SK-N-SH treated with all-trans-retinoic acid at 6 μM for 48 hours (cell line): ENCODE data around the gene CYP46A1.

ENCODE experiments used
- ATAC-seq: fragments of 200-7000 bp; cut with Tn5 transposase; 3 replicates; pipeline ENCODE4 v1.9.1; 2020; ENCODE audit warnings: mild to moderate bottlenecking, moderate library complexity
- BACH2 ChIP-seq: fragments of 250-450 bp; sonication (Bioruptor Pico); IDR thresholded peaks from 2 replicates; pipeline ENCODE4 v1.9.0; 2021; ENCODE audit warnings: mild to moderate bottlenecking, borderline replicate concordance
- CSDC2 ChIP-seq: fragments of 250-450 bp; sonication (Bioruptor Pico); IDR thresholded peaks from 2 replicates; pipeline ENCODE4 v1.5.0; 2020; ENCODE audit warnings: mild to moderate bottlenecking, moderate library complexity
- ESRRG ChIP-seq: fragments of 250-450 bp; sonication (Bioruptor Pico); IDR thresholded peaks from 2 replicates; pipeline ENCODE4 v1.6.1; 2021; ENCODE audit warnings: mild to moderate bottlenecking
- GLIS3 ChIP-seq: fragments of 250-450 bp; sonication (Bioruptor Pico); IDR thresholded peaks from 2 replicates; pipeline ENCODE4 v1.5.0; 2020; ENCODE audit warnings: mild to moderate bottlenecking, moderate library complexity
- ISL1 ChIP-seq: fragments of 250-450 bp; sonication (Bioruptor Pico); IDR thresholded peaks from 2 replicates; pipeline ENCODE4 v2.1.2; 2022; ENCODE audit warnings: mild to moderate bottlenecking, moderate library complexity
- OSR1 ChIP-seq: fragments of 250-450 bp; sonication (Bioruptor Pico); IDR thresholded peaks from 2 replicates; pipeline ENCODE4 v1.8.0; 2022; ENCODE audit warnings: moderate library complexity, mild to moderate bottlenecking, inconsistent platforms
- PPARA ChIP-seq: fragments of 250-450 bp; sonication (Bioruptor Pico); IDR thresholded peaks from 2 replicates; pipeline ENCODE4 v1.5.0; 2020; ENCODE audit warnings: mild to moderate bottlenecking, borderline replicate concordance
- RARB ChIP-seq: fragments of 250-450 bp; sonication (Bioruptor Pico); IDR thresholded peaks from 2 replicates; pipeline ENCODE4 v1.8.0; 2021; ENCODE audit warnings: mild to moderate bottlenecking, moderate library complexity
- SNAI2 ChIP-seq: fragments of 250-450 bp; sonication (Bioruptor Pico); IDR thresholded peaks from 2 replicates; pipeline ENCODE4 v1.5.0; 2020; ENCODE audit warnings: mild to moderate bottlenecking, moderate library complexity
- TCF4 ChIP-seq: fragments of 250-450 bp; sonication (Bioruptor Pico); IDR thresholded peaks from 2 replicates; pipeline ENCODE4 v1.8.0; 2021; ENCODE audit warnings: mild to moderate bottlenecking, moderate library complexity, borderline replicate concordance
- ZC3H10 ChIP-seq: fragments of 250-450 bp; sonication (Bioruptor Pico); IDR thresholded peaks from 2 replicates; pipeline ENCODE4 v1.5.1; 2021; ENCODE audit warnings: mild to moderate bottlenecking, moderate library complexity
- ZFP3 ChIP-seq: fragments of 250-450 bp; sonication (Bioruptor Pico); IDR thresholded peaks from 2 replicates; pipeline ENCODE4 v1.5.0; 2020; ENCODE audit warnings: mild to moderate bottlenecking, moderate library complexity
- ZFP30 ChIP-seq: fragments of 450-650 bp; formaldehyde crosslinking; IDR thresholded peaks from 2 replicates; pipeline ENCODE4 v1.5.0; 2022; ENCODE audit warnings: mild to moderate bottlenecking, moderate library complexity
- ZNF565 ChIP-seq: fragments of 450-650 bp; formaldehyde crosslinking; conservative IDR thresholded peaks from 2 replicates; pipeline ENCODE4 v1.5.0; 2020; ENCODE audit warnings: low read depth, mild to moderate bottlenecking, moderate library complexity
- ZNF70 ChIP-seq: fragments of 450-650 bp; formaldehyde crosslinking; IDR thresholded peaks from 2 replicates; pipeline ENCODE4 v1.5.0; 2020; ENCODE audit warnings: mild to moderate bottlenecking, moderate library complexity
- ZNF8 ChIP-seq: fragments of 450-650 bp; formaldehyde crosslinking; IDR thresholded peaks from 2 replicates; pipeline ENCODE4 v1.5.0; 2020; ENCODE audit warnings: mild to moderate bottlenecking, moderate library complexity
- TF ChIP-seq, protein P1 (sequence below): fragments of 250-450 bp; sonication (Bioruptor Pico); IDR thresholded peaks from 2 replicates; pipeline ENCODE4 v1.5.1; 2020; ENCODE audit warnings: low read depth, mild to moderate bottlenecking, moderate library complexity
- TF ChIP-seq, protein P2 (sequence below): fragments of 250-450 bp; sonication (Bioruptor Pico); IDR thresholded peaks from 2 replicates; pipeline ENCODE4 v1.5.1; 2021; ENCODE audit warnings: mild to moderate bottlenecking, moderate library complexity
- TF ChIP-seq, protein P3 (sequence below): fragments of 250-450 bp; sonication (Bioruptor Pico); IDR thresholded peaks from 2 replicates; pipeline ENCODE4 v1.5.0; 2020; ENCODE audit warnings: mild to moderate bottlenecking, moderate library complexity
- TF ChIP-seq, protein P4 (sequence below): fragments of 250-450 bp; sonication (Bioruptor Pico); IDR thresholded peaks from 2 replicates; pipeline ENCODE4 v1.8.0; 2021; ENCODE audit warnings: low read depth, mild to moderate bottlenecking, moderate library complexity, borderline replicate concordance
- TF ChIP-seq, protein P5 (sequence below): fragments of 250-450 bp; sonication (Bioruptor Pico); IDR thresholded peaks from 2 replicates; pipeline ENCODE4 v1.8.0; 2020; ENCODE audit warnings: mild to moderate bottlenecking, moderate library complexity, borderline replicate concordance

Gene CYP46A1

DNA sequence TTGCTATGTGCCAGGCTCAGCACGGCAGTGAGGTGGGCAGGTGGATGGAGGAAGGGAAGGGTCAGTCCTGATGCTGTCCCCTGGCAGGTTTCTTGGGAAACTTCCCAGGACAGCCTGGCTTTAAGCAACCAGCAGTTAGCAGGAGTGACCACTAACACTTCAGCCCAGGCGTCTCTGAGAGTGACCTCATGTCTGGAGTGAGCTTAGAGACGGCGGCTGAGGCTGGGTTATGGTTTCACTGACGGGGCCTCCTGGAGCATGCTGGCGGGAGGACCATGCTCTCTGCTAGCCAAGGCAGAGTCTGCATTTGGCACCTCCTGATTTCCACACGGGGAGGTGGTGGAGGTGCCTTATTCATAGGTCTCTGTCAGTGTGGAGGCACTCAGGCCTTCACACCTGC lies 36.7 kb upstream of the CYP46A1 start:
- TF ChIP-seq, protein P1, sequence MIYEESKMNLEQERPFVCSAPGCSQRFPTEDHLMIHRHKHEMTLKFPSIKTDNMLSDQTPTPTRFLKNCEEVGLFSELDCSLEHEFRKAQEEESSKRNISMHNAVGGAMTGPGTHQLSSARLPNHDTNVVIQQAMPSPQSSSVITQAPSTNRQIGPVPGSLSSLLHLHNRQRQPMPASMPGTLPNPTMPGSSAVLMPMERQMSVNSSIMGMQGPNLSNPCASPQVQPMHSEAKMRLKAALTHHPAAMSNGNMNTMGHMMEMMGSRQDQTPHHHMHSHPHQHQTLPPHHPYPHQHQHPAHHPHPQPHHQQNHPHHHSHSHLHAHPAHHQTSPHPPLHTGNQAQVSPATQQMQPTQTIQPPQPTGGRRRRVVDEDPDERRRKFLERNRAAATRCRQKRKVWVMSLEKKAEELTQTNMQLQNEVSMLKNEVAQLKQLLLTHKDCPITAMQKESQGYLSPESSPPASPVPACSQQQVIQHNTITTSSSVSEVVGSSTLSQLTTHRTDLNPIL (CRISPR knock-in tag) = no peak
- TF ChIP-seq ZNF8 = no peak
- TF ChIP-seq ZFP3 (CRISPR knock-in tag) = no peak
- no peak for TF ChIP-seq SNAI2 (CRISPR knock-in tag)
- no peak for TF ChIP-seq GLIS3 (CRISPR knock-in tag)
- no peak for TF ChIP-seq OSR1 (CRISPR knock-in tag)
- TF ChIP-seq ESRRG = no peak
- no peak for ATAC-seq

DNA sequence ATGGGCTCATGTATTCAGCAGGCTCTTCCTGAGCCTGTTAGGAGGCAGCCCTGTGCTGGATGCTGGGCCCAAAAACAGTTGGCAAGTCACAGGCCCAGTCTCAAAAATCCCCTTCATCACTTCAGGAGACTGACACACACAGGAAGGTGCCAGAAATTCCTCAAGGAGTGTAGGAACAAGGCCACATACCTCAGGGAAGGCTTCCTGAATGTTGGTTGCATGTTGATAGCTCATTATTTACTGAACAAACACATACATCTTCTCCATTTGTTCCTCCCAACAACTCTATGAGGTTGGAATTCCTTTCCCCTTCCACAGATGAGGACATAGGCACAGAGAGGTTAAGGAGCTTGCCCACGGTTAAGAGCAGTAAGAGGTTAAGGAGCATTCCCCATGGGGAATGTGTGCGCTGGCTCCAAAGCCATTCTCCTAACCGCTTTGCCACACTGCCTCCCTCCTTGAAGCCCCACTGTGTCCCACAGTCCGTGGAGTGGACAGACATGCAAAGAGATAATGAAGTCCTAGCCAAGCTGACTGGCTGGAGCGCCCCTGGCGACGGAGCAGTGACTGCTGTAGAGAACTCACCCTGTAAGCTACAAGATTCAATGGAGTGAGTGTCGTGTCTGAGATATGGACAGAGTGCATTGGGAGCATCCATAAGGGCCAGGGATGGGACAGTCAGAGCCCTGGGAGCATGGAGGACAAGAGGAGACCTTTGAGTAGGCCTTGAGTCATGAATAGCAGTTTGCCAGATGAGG lies 35.9 kb upstream of the CYP46A1 start:
- no peak for ATAC-seq

More for the DNA sequence above, 35.9 kb upstream of the CYP46A1 start:
- TF ChIP-seq GLIS3 (CRISPR knock-in tag) = no peak
- no peak for TF ChIP-seq ISL1 (CRISPR knock-in tag)
- TF ChIP-seq ZFP30 (CRISPR knock-in tag) = no peak
- TF ChIP-seq, protein P2, sequence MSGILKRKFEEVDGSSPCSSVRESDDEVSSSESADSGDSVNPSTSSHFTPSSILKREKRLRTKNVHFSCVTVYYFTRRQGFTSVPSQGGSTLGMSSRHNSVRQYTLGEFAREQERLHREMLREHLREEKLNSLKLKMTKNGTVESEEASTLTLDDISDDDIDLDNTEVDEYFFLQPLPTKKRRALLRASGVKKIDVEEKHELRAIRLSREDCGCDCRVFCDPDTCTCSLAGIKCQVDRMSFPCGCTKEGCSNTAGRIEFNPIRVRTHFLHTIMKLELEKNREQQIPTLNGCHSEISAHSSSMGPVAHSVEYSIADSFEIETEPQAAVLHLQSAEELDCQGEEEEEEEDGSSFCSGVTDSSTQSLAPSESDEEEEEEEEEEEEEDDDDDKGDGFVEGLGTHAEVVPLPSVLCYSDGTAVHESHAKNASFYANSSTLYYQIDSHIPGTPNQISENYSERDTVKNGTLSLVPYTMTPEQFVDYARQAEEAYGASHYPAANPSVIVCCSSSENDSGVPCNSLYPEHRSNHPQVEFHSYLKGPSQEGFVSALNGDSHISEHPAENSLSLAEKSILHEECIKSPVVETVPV (CRISPR knock-in tag) = no peak
- no peak for TF ChIP-seq CSDC2 (CRISPR knock-in tag)
- TF ChIP-seq BACH2 (CRISPR knock-in tag) = no peak
- no peak for TF ChIP-seq RARB
- TF ChIP-seq, protein P3, sequence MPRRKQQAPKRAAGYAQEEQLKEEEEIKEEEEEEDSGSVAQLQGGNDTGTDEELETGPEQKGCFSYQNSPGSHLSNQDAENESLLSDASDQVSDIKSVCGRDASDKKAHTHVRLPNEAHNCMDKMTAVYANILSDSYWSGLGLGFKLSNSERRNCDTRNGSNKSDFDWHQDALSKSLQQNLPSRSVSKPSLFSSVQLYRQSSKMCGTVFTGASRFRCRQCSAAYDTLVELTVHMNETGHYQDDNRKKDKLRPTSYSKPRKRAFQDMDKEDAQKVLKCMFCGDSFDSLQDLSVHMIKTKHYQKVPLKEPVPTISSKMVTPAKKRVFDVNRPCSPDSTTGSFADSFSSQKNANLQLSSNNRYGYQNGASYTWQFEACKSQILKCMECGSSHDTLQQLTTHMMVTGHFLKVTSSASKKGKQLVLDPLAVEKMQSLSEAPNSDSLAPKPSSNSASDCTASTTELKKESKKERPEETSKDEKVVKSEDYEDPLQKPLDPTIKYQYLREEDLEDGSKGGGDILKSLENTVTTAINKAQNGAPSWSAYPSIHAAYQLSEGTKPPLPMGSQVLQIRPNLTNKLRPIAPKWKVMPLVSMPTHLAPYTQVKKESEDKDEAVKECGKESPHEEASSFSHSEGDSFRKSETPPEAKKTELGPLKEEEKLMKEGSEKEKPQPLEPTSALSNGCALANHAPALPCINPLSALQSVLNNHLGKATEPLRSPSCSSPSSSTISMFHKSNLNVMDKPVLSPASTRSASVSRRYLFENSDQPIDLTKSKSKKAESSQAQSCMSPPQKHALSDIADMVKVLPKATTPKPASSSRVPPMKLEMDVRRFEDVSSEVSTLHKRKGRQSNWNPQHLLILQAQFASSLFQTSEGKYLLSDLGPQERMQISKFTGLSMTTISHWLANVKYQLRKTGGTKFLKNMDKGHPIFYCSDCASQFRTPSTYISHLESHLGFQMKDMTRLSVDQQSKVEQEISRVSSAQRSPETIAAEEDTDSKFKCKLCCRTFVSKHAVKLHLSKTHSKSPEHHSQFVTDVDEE = no peak
- no peak for TF ChIP-seq ZC3H10 (CRISPR knock-in tag)
- no peak for TF ChIP-seq PPARA (CRISPR knock-in tag)
- no peak for TF ChIP-seq ZNF565
- TF ChIP-seq SNAI2 (CRISPR knock-in tag) = no peak
- TF ChIP-seq TCF4 = no peak
- no peak for TF ChIP-seq OSR1 (CRISPR knock-in tag)
- no peak for TF ChIP-seq ESRRG
- TF ChIP-seq ZNF8 = no peak
- TF ChIP-seq, protein P1 (CRISPR knock-in tag) = no peak
- TF ChIP-seq, protein P4, sequence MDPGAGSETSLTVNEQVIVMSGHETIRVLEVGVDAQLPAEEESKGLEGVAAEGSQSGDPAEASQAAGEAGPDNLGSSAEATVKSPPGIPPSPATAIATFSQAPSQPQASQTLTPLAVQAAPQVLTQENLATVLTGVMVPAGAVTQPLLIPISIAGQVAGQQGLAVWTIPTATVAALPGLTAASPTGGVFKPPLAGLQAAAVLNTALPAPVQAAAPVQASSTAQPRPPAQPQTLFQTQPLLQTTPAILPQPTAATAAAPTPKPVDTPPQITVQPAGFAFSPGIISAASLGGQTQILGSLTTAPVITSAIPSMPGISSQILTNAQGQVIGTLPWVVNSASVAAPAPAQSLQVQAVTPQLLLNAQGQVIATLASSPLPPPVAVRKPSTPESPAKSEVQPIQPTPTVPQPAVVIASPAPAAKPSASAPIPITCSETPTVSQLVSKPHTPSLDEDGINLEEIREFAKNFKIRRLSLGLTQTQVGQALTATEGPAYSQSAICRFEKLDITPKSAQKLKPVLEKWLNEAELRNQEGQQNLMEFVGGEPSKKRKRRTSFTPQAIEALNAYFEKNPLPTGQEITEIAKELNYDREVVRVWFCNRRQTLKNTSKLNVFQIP (CRISPR knock-in tag) = no peak
- TF ChIP-seq ZNF70 (CRISPR knock-in tag) = no peak
- TF ChIP-seq, protein P5, sequence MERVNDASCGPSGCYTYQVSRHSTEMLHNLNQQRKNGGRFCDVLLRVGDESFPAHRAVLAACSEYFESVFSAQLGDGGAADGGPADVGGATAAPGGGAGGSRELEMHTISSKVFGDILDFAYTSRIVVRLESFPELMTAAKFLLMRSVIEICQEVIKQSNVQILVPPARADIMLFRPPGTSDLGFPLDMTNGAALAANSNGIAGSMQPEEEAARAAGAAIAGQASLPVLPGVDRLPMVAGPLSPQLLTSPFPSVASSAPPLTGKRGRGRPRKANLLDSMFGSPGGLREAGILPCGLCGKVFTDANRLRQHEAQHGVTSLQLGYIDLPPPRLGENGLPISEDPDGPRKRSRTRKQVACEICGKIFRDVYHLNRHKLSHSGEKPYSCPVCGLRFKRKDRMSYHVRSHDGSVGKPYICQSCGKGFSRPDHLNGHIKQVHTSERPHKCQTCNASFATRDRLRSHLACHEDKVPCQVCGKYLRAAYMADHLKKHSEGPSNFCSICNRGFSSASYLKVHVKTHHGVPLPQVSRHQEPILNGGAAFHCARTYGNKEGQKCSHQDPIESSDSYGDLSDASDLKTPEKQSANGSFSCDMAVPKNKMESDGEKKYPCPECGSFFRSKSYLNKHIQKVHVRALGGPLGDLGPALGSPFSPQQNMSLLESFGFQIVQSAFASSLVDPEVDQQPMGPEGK (CRISPR knock-in tag) = no peak
